ENCODE data around the gene ART1.

DNA sequence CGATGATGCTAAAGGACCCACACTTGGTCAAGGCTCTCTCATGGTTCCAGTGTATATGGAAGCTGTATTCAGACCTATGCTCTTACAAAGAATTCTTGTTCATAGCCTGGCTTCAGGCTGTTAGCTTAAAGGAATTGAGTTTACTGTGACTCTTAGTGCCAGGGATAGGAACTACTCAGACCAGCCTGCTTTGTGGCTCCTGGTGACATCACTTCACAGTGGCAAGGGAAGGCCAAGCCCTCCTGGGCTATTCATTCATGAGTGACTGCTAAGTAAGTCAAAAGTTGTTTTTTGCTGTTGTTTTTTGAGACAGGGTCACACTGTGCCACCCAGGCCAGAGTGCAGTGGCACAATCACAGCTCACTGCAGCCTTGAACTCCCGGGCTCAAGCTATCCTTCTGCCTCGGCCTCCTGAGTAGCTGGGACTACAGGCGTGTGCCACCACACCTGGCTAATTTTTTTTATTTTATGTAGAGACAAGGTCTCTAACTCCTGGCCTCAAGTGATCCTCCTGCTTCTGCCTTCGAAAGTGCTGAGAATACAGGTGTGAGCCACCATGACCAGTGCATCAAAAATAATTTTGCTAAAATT is 12.8 kb upstream of the ART1 start:
- TF ChIP-seq YY1 (IDR thresholded peaks at IDR 0.05; ENCODE audit: insufficient read depth, insufficient read length) (no peak), ZNF274 (IDR thresholded peaks at IDR 0.05; ENCODE audit: low read depth, low read length) (no peak)

All from NT2/D1 (cell line).